HepG2 (cell line): ENCODE results near the gene TOR1B. TPM values are rescaled to one million over a fixed set of nuclear protein-coding genes. Genes with fewer than 3 reads are reported as not detected.
"Not testable (repeated sequence)": the region's sequence is repeated elsewhere in the genome, so short reads cannot be mapped to it uniquely, and the experiment has no call there.

ENCODE experiments used
- ATAC-seq: fragments of 200-7000 bp; cut with Tn5 transposase; 3 replicates; pipeline ENCODE4 v1.9.1; 2020; ENCODE audit warnings: mild to moderate bottlenecking, moderate library complexity
- BruUV-seq: library from RNA; stranded (reverse); fragments of 400-500 nt; replicated peaks from 2 replicates; lab custom pipeline; 2021; lab: Mats Ljungman, UMichigan
- CTCF ChIA-PET: fragments of 300-600 bp; formaldehyde crosslinking; extraction: SDS; loops from one replicate; lab custom pipeline; 2021; ENCODE audit warnings: low total read pairs, inconsistent platforms, low intra/inter-chr PET ratio; lab: Yijun Ruan, JAX
- POLR2A ChIA-PET: fragments of 350-600 bp; sonication (Branson Sonifier 250); formaldehyde crosslinking; loops from one replicate; lab custom pipeline; 2020; ENCODE audit warnings: antibody characterized with exemption, inconsistent platforms; lab: Yijun Ruan, JAX
- DNase-seq: peaks from one replicate; pipeline ENCODE4 v3.0.0-alpha.2; 2015; ENCODE audit warnings: low spot score
- FAIRE-seq: peaks from 3 replicates; lab custom pipeline; 2011; peaks lifted over from hg19 to GRCh38; lab: Jason Lieb, UNC
- H2AFZ ChIP-seq: one replicate; pipeline ENCODE4 v1.6.1; 2011; ENCODE audit warnings: low read length, inconsistent platforms
- H3K27ac ChIP-seq: fragments of 300-600 bp; 3 replicates; pipeline ENCODE4 v1.8.0; 2011; ENCODE audit warnings: mixed run types, mild to moderate bottlenecking, mixed read lengths, low read length, inconsistent platforms; ENCODE audit not compliant: insufficient read depth; ENCODE audit errors: extremely low read length
- H3K27me3 ChIP-seq, 2 experiments: fragments of 200-600 bp in 1 of 2; 2 replicates in 1 of 2; 3 replicates in 1 of 2; pipeline versions ENCODE4 v1.6.0 to v1.8.0; 2011; ENCODE audit warnings: low read length in 2 of 2, mild to moderate bottlenecking in 2 of 2, moderate library complexity in 2 of 2, inconsistent platforms in 1 of 2; ENCODE audit not compliant: insufficient read depth in 2 of 2, control insufficient read depth in 1 of 2
- H3K36me3 ChIP-seq, 2 experiments: fragments of 200-600 bp in 1 of 2; replicated peaks in 1 of 2; 2 replicates in 1 of 2; 3 replicates in 1 of 2; pipeline versions ENCODE4 v1.5.1 to v1.8.0; 2011; ENCODE audit warnings: low read length in 2 of 2, inconsistent platforms in 1 of 2; ENCODE audit not compliant: insufficient read depth in 2 of 2, control insufficient read depth in 1 of 2
- H3K4me1 ChIP-seq: 2 replicates; pipeline ENCODE4 v1.5.1; 2012; ENCODE audit warnings: low read length, inconsistent platforms; ENCODE audit not compliant: insufficient read depth
- H3K4me2 ChIP-seq: 2 replicates; pipeline ENCODE4 v1.6.0; 2011; ENCODE audit warnings: low read depth, low read length, inconsistent platforms
- H3K4me3 ChIP-seq, 3 experiments: fragments of 200-600 bp in 1 of 3; sonication (generic), shearing (Covaris generic) in 1 of 3; replicated peaks in 1 of 3; 2 replicates each; pipeline ENCODE4 v1.5.1; 2011 to 2016; ENCODE audit warnings: low read length in 3 of 3, inconsistent platforms in 2 of 3, low read depth in 2 of 3, mild to moderate bottlenecking in 2 of 3, control low read depth in 1 of 3, mixed read lengths in 1 of 3; ENCODE audit not compliant: insufficient read depth in 1 of 3
- H3K79me2 ChIP-seq: one replicate; pipeline ENCODE4 v1.6.1; 2011; ENCODE audit warnings: low read length, inconsistent platforms; ENCODE audit not compliant: insufficient read depth
- H3K9ac ChIP-seq: 2 replicates; pipeline ENCODE4 v1.6.0; 2011; ENCODE audit warnings: mild to moderate bottlenecking, low read depth, low read length, inconsistent platforms; ENCODE audit not compliant: insufficient read depth
- H3K9me3 ChIP-seq: 2 replicates; pipeline ENCODE4 v1.5.1; 2012; ENCODE audit warnings: mild to moderate bottlenecking, low read length
- H4K20me1 ChIP-seq: 2 replicates; pipeline ENCODE4 v1.6.0; 2011; ENCODE audit warnings: inconsistent platforms, mild to moderate bottlenecking, low read length, moderate library complexity; ENCODE audit not compliant: insufficient read depth
- SATB2 ChIP-seq: sonication (generic); formaldehyde crosslinking; IDR thresholded peaks from 2 replicates; pipeline ENCODE4 v1.5.0; 2020; ENCODE audit warnings: missing genetic modification reagents
- SNRNP70 ChIP-seq: fragments of 200-400 bp; formaldehyde crosslinking; IDR thresholded peaks from 2 replicates; pipeline ENCODE4 v1.6.1; 2017; ENCODE audit warnings: mild to moderate bottlenecking, low read depth, low read length, moderate library complexity
- ZNF629 ChIP-seq: sonication (generic); formaldehyde crosslinking; conservative IDR thresholded peaks from 2 replicates; pipeline ENCODE4 v1.5.0; 2020; ENCODE audit warnings: missing genetic modification reagents
- ZNF7 ChIP-seq: IDR thresholded peaks from 2 replicates; pipeline ENCODE4 v1.6.1; 2016; ENCODE audit warnings: missing biosample characterization, missing genetic modification reagents
- WGBS: methylation state at CpG from one replicate; pipeline ENCODE4 v1.1.6; 2017; ENCODE audit warnings: low lambda C conversion rate; 5-methylcytosine and 5-hydroxymethylcytosine counted together
- in situ Hi-C: cut with HindIII; loops from 2 replicates; pipeline ENCODE4 v1.10.0; 2017; ENCODE audit warnings: low pct_unique_long_range_greater_than_20kb; ENCODE audit not compliant: extremely low pct_ligation_motif_present
- intact Hi-C: fragments of 100-400 bp; cut with micrococcal nuclease; formaldehyde crosslinking; loops from one replicate; pipeline ENCODE4 v1.10.0; 2022; ENCODE audit not compliant: unreplicated experiment
- polyA plus RNA-seq, 8 experiments: library from polyadenylated mRNA; depleted of rRNA in 3 of 8; stranded (reverse) in 7 of 8; unstranded in 1 of 8; fragments of >200 nt; fragmentation: Illumina TruSeq in 4 of 8; extraction: Trizol in 4 of 8; gene quantifications; 2 replicates each; pipeline versions ENCODE4 v1.2.1 to v1.2.3, GENCODE V29; 2011 to 2016; ENCODE audit warnings: low read depth in 4 of 8, missing spikeins in 1 of 8, mixed read lengths in 1 of 8; ENCODE audit not compliant: insufficient read depth in 1 of 8
- total RNA-seq, 5 experiments: library from RNA; depleted of rRNA; stranded (reverse); fragments of >200 nt; fragmentation: Illumina TruSeq; extraction: Trizol; gene quantifications; 2 replicates each; pipeline ENCODE4 v1.2.3, GENCODE V29; 2016; ENCODE audit warnings: low read depth in 1 of 5

The TOR1B gene
- total and polyA plus RNA-seq, 2 of the 13 experiments (the other 11 are each of a cell fraction or from before 2014, with no cell fraction given), result 18.1 to 21.3 TPM

DNA sequence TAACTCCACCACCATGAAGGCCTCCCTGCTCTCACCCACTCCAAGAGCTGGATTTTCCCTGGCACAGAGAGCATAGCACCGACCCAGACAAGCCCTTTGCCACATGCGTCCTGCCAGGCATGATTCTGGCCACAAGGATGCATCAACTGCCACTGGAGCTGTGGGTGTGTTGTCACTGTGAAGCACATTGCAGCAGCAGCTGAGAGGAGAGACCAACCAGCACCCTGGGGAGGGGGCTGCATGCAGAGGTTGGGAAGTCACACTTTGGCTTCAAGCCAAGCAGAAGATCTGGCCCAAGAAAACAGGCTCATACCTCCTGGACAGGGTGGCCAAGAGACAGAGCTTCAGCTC, 27.6 kb upstream of the TOR1B start:
- ATAC-seq, result no peak
- no peak for DNase-seq
- BruUV-seq, result no TSS peak
- Histone ChIP-seq H3K4me1 (peaks cover 25% of the 10 kb centered on the region), H3K36me3 (no peaks in the 10 kb centered on the region), H2AFZ (no peak overlapping the region), H3K79me2 (no peaks in the 10 kb centered on the region), H3K27me3 (peaks cover 0 to 6% of the 10 kb centered on the region in 2 experiments; a peak in 4 of 5 replicates), H3K4me3 (no peak overlapping the region), H4K20me1 (no peaks in the 10 kb centered on the region)
- intact Hi-C loops, result no loop called here
- WGBS, result 0% methylated on average over 2 of the region's 2 CpGs
- POLR2A ChIA-PET, result no interaction called here
- in situ Hi-C loops, result no loop called here
- no peak for FAIRE-seq
- no peak for TF ChIP-seq ZNF7 (CRISPR knock-in tag)
- no peak for TF ChIP-seq SATB2 (CRISPR knock-in tag)
- no peak for TF ChIP-seq SNRNP70
- TF ChIP-seq, all 625 proteins: peak for 0
- Histone ChIP-seq H3K4me2 (no peak overlapping the region), H3K9me3 (no peaks in the 10 kb centered on the region), H3K27ac (no peak overlapping the region), H3K9ac (no peak overlapping the region)
- CTCF ChIA-PET, result no interaction called here

GRCh38 chr9:129776096-129776495, 26.9 kb upstream of the TOR1B start:
- in situ Hi-C loops, H3K36me3 ChIP-seq, H3K4me2 ChIP-seq, H2AFZ ChIP-seq, H3K79me2 ChIP-seq, ATAC-seq, CTCF ChIA-PET, H3K9me3 ChIP-seq, H4K20me1 ChIP-seq, H3K9ac ChIP-seq, H3K27me3 ChIP-seq, H3K27ac ChIP-seq, intact Hi-C loops, BruUV-seq, DNase-seq, FAIRE-seq, H3K4me3 ChIP-seq, POLR2A ChIA-PET: not testable (repeated sequence)
- peak; percentile 19; the same call in 1 of the 2 replicates for TF ChIP-seq ZNF629 (CRISPR knock-in tag)
- peaks cover 25% of the 10 kb centered on the region for H3K4me1 ChIP-seq
- 65% methylated on average over 4 of the region's 4 CpGs for WGBS
